Liver (tissue), 9 donors: Measurements from ENCODE around the gene ZFP57. TPM values are rescaled to one million over a fixed set of nuclear protein-coding genes. Genes with fewer than 3 reads are reported as not detected.

Source experiments
- DNase-seq: peaks from one replicate; pipeline ENCODE4 v3.0.0-alpha.2; 2017; ENCODE audit warnings: low spot score
- H3K27ac ChIP-seq, 2 donors: one replicate each; pipeline ENCODE4 v1.7.0; 2013; ENCODE audit warnings: inconsistent platforms in 2 of 2, low read length in 2 of 2, control low read depth in 1 of 2, low read depth in 1 of 2, mild to moderate bottlenecking in 1 of 2
- H3K27me3 ChIP-seq, 4 donors: one replicate each; pipeline versions ENCODE4 v1.6.1 to v1.7.0; 2013; ENCODE audit warnings: low read length in 3 of 4, inconsistent platforms in 1 of 4, mild to moderate bottlenecking in 1 of 4, moderate library complexity in 1 of 4; ENCODE audit not compliant: control insufficient read depth in 4 of 4, insufficient read depth in 4 of 4
- H3K36me3 ChIP-seq, 4 donors: one replicate each; pipeline versions ENCODE4 v1.6.1 to v1.7.0; 2013; ENCODE audit warnings: low read length in 3 of 4, mild to moderate bottlenecking in 3 of 4, low read depth in 1 of 4, moderate library complexity in 1 of 4; ENCODE audit not compliant: control insufficient read depth in 4 of 4, insufficient read depth in 3 of 4
- H3K4me1 ChIP-seq, 4 donors: one replicate each; pipeline versions ENCODE4 v1.6.1 to v1.7.0; 2013; ENCODE audit warnings: low read length in 3 of 4, mild to moderate bottlenecking in 3 of 4, moderate library complexity in 1 of 4; ENCODE audit not compliant: control insufficient read depth in 4 of 4, insufficient read depth in 4 of 4
- H3K4me3 ChIP-seq, 3 donors: one replicate each; pipeline versions ENCODE4 v1.6.1 to v1.7.0; 2013; ENCODE audit warnings: low read length in 3 of 3, control low read depth in 1 of 3, low read depth in 1 of 3, mild to moderate bottlenecking in 1 of 3
- H3K9ac ChIP-seq, 2 donors: one replicate each; pipeline ENCODE4 v1.7.0; 2013; ENCODE audit warnings: low read length in 2 of 2, mild to moderate bottlenecking in 2 of 2, moderate library complexity in 2 of 2, control low read depth in 1 of 2, low read depth in 1 of 2
- H3K9me3 ChIP-seq, 4 donors: one replicate each; pipeline versions ENCODE4 v1.6.1 to v1.7.0; 2013; ENCODE audit warnings: low read length in 3 of 4; ENCODE audit not compliant: control insufficient read depth in 4 of 4
- CTCF ChIP-seq: fragments of 150-350 bp; IDR thresholded peaks from 2 replicates; pipeline ENCODE4 v1.5.1; 2017; ENCODE audit warnings: improper control_type of control experiment, low read depth, low read length; ENCODE audit not compliant: missing input control
- EGR1 ChIP-seq, 2 donors: IDR thresholded peaks; 2 replicates each; pipeline ENCODE4 v1.6.1; 2016 to 2018; ENCODE audit warnings: antibody characterized with exemption in 2 of 2, low read depth in 2 of 2
- FOXA1 ChIP-seq: IDR thresholded peaks from 2 replicates; pipeline ENCODE4 v1.6.1; 2016; ENCODE audit warnings: antibody characterized with exemption
- FOXA2 ChIP-seq: IDR thresholded peaks from 2 replicates; pipeline ENCODE4 v1.6.1; 2016; ENCODE audit warnings: antibody characterized with exemption
- GABPA ChIP-seq, 2 donors: IDR thresholded peaks in 1 of 2; conservative IDR thresholded peaks in 1 of 2; 2 replicates each; pipeline ENCODE4 v1.6.1; 2016; ENCODE audit warnings: antibody characterized with exemption in 2 of 2, mild to moderate bottlenecking in 1 of 2, moderate library complexity in 1 of 2
- HNF4A ChIP-seq, 2 donors: conservative IDR thresholded peaks; 2 replicates each; pipeline ENCODE4 v1.6.1; 2016; ENCODE audit warnings: antibody characterized with exemption in 2 of 2, mild to moderate bottlenecking in 2 of 2
- HNF4G ChIP-seq: IDR thresholded peaks from 2 replicates; pipeline ENCODE4 v1.6.1; 2016; ENCODE audit warnings: antibody characterized with exemption
- JUND ChIP-seq, 2 donors: IDR thresholded peaks; 2 replicates each; pipeline ENCODE4 v1.6.1; 2016; ENCODE audit warnings: antibody characterized with exemption in 2 of 2
- NR2F2 ChIP-seq: IDR thresholded peaks from 2 replicates; pipeline ENCODE4 v1.6.1; 2016; ENCODE audit warnings: antibody characterized with exemption
- RXRA ChIP-seq, 2 donors: IDR thresholded peaks; 2 replicates each; pipeline ENCODE4 v1.6.1; 2017 to 2018; ENCODE audit warnings: antibody characterized with exemption in 2 of 2, mild to moderate bottlenecking in 1 of 2
- SP1 ChIP-seq: IDR thresholded peaks from 2 replicates; pipeline ENCODE4 v1.6.1; 2018; ENCODE audit warnings: antibody characterized with exemption, mild to moderate bottlenecking
- TAF1 ChIP-seq: conservative IDR thresholded peaks from 2 replicates; pipeline ENCODE4 v1.6.1; 2016; ENCODE audit warnings: antibody characterized with exemption, mild to moderate bottlenecking
- YY1 ChIP-seq: IDR thresholded peaks from 2 replicates; pipeline ENCODE4 v1.6.1; 2016; ENCODE audit warnings: antibody characterized with exemption, mild to moderate bottlenecking
- WGBS: extraction: QIAGEN DNeasy Blood & Tissue Kit; methylation state at CpG from one replicate; pipeline ENCODE4 v1.1.7; 2013; 5-methylcytosine and 5-hydroxymethylcytosine counted together
- polyA plus RNA-seq, 2 donors: library from polyadenylated mRNA; stranded (reverse) in 1 of 2; unstranded in 1 of 2; fragments of 200-250 nt in 1 of 2; fragments of >200 nt in 1 of 2; fragmentation: Nextera tagmentation in 1 of 2; extraction: Ambion mirVana in 1 of 2; gene quantifications; one replicate each; pipeline versions ENCODE4 v1.2.1 to v1.2.3, GENCODE V29; 2013 to 2015
- total RNA-seq, 2 donors: library from RNA; depleted of rRNA; stranded (reverse); fragments of >200 nt; gene quantifications; one replicate each; pipeline ENCODE4 v1.2.3, GENCODE V29; 2014
- TF ChIP-seq, protein P1 (sequence below): IDR thresholded peaks from 2 replicates; pipeline ENCODE4 v1.6.1; 2016; ENCODE audit warnings: antibody characterized with exemption, mild to moderate bottlenecking
- TF ChIP-seq, protein P2 (sequence below): IDR thresholded peaks from 2 replicates; pipeline ENCODE4 v1.6.1; 2016; ENCODE audit warnings: antibody characterized with exemption
- TF ChIP-seq, protein P3 (sequence below): IDR thresholded peaks from 2 replicates; pipeline ENCODE4 v1.6.1; 2016; ENCODE audit warnings: antibody characterized with exemption
- TF ChIP-seq, protein P4 (sequence below): IDR thresholded peaks from 2 replicates; pipeline ENCODE4 v1.6.1; 2016; ENCODE audit warnings: antibody characterized with exemption
- donor health status: healthy.
- donor health status: healthy.
- donor health status: healthy.
- donor health status: healthy.
- donor health status: healthy.

The ZFP57 gene
- total and polyA plus RNA-seq, 4 donors, result not detected

GRCh38 chr6:29652198-29652584, 28.8 kb downstream of the ZFP57 start:
- no peak for TF ChIP-seq GABPA (IDR thresholded peaks at IDR 0.05 in 1 of 2, conservative IDR thresholded peaks at IDR 0.05 in 1 of 2)
- TF ChIP-seq HNF4G, result no peak
- no peak for TF ChIP-seq CTCF
- TF ChIP-seq JUND (IDR thresholded peaks at IDR 0.05), result no peak
- no peak for TF ChIP-seq FOXA1
- TF ChIP-seq FOXA2, result no peak
- TF ChIP-seq, protein P1, sequence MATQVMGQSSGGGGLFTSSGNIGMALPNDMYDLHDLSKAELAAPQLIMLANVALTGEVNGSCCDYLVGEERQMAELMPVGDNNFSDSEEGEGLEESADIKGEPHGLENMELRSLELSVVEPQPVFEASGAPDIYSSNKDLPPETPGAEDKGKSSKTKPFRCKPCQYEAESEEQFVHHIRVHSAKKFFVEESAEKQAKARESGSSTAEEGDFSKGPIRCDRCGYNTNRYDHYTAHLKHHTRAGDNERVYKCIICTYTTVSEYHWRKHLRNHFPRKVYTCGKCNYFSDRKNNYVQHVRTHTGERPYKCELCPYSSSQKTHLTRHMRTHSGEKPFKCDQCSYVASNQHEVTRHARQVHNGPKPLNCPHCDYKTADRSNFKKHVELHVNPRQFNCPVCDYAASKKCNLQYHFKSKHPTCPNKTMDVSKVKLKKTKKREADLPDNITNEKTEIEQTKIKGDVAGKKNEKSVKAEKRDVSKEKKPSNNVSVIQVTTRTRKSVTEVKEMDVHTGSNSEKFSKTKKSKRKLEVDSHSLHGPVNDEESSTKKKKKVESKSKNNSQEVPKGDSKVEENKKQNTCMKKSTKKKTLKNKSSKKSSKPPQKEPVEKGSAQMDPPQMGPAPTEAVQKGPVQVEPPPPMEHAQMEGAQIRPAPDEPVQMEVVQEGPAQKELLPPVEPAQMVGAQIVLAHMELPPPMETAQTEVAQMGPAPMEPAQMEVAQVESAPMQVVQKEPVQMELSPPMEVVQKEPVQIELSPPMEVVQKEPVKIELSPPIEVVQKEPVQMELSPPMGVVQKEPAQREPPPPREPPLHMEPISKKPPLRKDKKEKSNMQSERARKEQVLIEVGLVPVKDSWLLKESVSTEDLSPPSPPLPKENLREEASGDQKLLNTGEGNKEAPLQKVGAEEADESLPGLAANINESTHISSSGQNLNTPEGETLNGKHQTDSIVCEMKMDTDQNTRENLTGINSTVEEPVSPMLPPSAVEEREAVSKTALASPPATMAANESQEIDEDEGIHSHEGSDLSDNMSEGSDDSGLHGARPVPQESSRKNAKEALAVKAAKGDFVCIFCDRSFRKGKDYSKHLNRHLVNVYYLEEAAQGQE, result no peak
- TF ChIP-seq EGR1 (IDR thresholded peaks at IDR 0.05; ENCODE audit: low read depth in 2 of 2), result no peak
- no peak for TF ChIP-seq TAF1
- TF ChIP-seq YY1, result no peak
- TF ChIP-seq, protein P2, sequence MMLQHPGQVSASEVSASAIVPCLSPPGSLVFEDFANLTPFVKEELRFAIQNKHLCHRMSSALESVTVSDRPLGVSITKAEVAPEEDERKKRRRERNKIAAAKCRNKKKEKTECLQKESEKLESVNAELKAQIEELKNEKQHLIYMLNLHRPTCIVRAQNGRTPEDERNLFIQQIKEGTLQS, result no peak
- no peak for TF ChIP-seq NR2F2
- no peak for TF ChIP-seq HNF4A (conservative IDR thresholded peaks at IDR 0.05)
- TF ChIP-seq, protein P3, sequence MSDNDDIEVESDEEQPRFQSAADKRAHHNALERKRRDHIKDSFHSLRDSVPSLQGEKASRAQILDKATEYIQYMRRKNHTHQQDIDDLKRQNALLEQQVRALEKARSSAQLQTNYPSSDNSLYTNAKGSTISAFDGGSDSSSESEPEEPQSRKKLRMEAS, result no peak
- no peak for TF ChIP-seq RXRA (IDR thresholded peaks at IDR 0.05)
- no peak for TF ChIP-seq SP1
- TF ChIP-seq, protein P4, sequence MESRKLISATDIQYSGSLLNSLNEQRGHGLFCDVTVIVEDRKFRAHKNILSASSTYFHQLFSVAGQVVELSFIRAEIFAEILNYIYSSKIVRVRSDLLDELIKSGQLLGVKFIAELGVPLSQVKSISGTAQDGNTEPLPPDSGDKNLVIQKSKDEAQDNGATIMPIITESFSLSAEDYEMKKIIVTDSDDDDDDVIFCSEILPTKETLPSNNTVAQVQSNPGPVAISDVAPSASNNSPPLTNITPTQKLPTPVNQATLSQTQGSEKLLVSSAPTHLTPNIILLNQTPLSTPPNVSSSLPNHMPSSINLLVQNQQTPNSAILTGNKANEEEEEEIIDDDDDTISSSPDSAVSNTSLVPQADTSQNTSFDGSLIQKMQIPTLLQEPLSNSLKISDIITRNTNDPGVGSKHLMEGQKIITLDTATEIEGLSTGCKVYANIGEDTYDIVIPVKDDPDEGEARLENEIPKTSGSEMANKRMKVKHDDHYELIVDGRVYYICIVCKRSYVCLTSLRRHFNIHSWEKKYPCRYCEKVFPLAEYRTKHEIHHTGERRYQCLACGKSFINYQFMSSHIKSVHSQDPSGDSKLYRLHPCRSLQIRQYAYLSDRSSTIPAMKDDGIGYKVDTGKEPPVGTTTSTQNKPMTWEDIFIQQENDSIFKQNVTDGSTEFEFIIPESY, result no peak
- H3K4me1 ChIP-seq, result peaks cover 0 to 4% (median 3%) of the 10 kb centered on the region in 4 donors
- WGBS, result 84% methylated on average over 10 of the region's 10 CpGs
- H3K9me3 ChIP-seq, result no peaks in the 10 kb centered on the region
- no peak overlapping the region for H3K9ac ChIP-seq
- H3K36me3 ChIP-seq, result no peaks in the 10 kb centered on the region
- H3K4me3 ChIP-seq, result no peak overlapping the region
- no peak for DNase-seq
- H3K27me3 ChIP-seq, result no peaks in the 10 kb centered on the region
- no peak overlapping the region for H3K27ac ChIP-seq
